ENCODE results near the gene AASDHPPT. TPM values are rescaled to one million over a fixed set of nuclear protein-coding genes. Genes with fewer than 3 reads are reported as not detected.
A peak's percentile ranks its signal among the peaks of the same experiment; 100 is the strongest.

AASDHPPT gene
- total RNA-seq, 2 donors from 2014 or later = 18.9 to 19.1 TPM

GRCh38 chr11:106092446-106092845 is 15.0 kb downstream of the AASDHPPT start:
- Mint-ChIP-seq H3K27me3 (no peaks in the 10 kb centered on the region), H3K27ac (peak overlapping the region; percentile 66), H3K36me3 (ENCODE audit: low read depth) (peaks cover 15% of the 10 kb centered on the region), H3K4me1 (peaks cover 14% of the 10 kb centered on the region), H3K4me3 (no peak overlapping the region)
- no peak for ATAC-seq
- no peaks in the 10 kb centered on the region for H3K9me3 ChIP-seq (ENCODE audit: control insufficient read depth, low read length, poor library complexity, severe bottlenecking)
- no peak for DNase-seq

- DNase-seq = no peak
- Mint-ChIP-seq H3K27ac (no peak overlapping the region), H3K4me3 (no peak overlapping the region), H3K36me3 (ENCODE audit: low read depth) (peaks cover 7% of the 10 kb centered on the region), H3K27me3 (no peaks in the 10 kb centered on the region), H3K4me1 (no peaks in the 10 kb centered on the region)
- no peak for ATAC-seq
- no peaks in the 10 kb centered on the region for H3K9me3 ChIP-seq (ENCODE audit: control insufficient read depth, low read length, poor library complexity, severe bottlenecking)
These were observed 21.6 kb downstream of the AASDHPPT start for GRCh38 chr11:106098893-106099553.

GRCh38 chr11:106101370-106101769 is 23.9 kb downstream of the AASDHPPT start:
- no peak overlapping the region for H3K27ac Mint-ChIP-seq
- H3K9me3 ChIP-seq (ENCODE audit: control insufficient read depth, low read length, poor library complexity, severe bottlenecking) = no peaks in the 10 kb centered on the region
- H3K4me1 Mint-ChIP-seq = no peaks in the 10 kb centered on the region
- H3K36me3 Mint-ChIP-seq (ENCODE audit: low read depth) = peaks cover 5% of the 10 kb centered on the region
- DNase-seq (no peak), ATAC-seq (no peak)
- no peaks in the 10 kb centered on the region for H3K27me3 Mint-ChIP-seq
- no peak overlapping the region for H3K4me3 Mint-ChIP-seq

- H3K27ac Mint-ChIP-seq = no peak overlapping the region
- no peaks in the 10 kb centered on the region for H3K9me3 ChIP-seq (ENCODE audit: control insufficient read depth, low read length, poor library complexity, severe bottlenecking)
- H3K36me3 Mint-ChIP-seq (ENCODE audit: low read depth) = peaks cover 5% of the 10 kb centered on the region
- no peak overlapping the region for H3K4me3 Mint-ChIP-seq
- H3K4me1 Mint-ChIP-seq = no peaks in the 10 kb centered on the region
- no peak for ATAC-seq
- H3K27me3 Mint-ChIP-seq = no peaks in the 10 kb centered on the region
- DNase-seq = no peak
These were observed 24.4 kb downstream of the AASDHPPT start for GRCh38 chr11:106101819-106102218.

- Mint-ChIP-seq H3K36me3 (ENCODE audit: low read depth) (no peaks in the 10 kb centered on the region), H3K27ac (no peak overlapping the region), H3K27me3 (peaks cover 5% of the 10 kb centered on the region), H3K4me1 (no peaks in the 10 kb centered on the region), H3K4me3 (no peak overlapping the region)
- ATAC-seq (no peak), DNase-seq (no peak)
- H3K9me3 ChIP-seq (ENCODE audit: control insufficient read depth, low read length, poor library complexity, severe bottlenecking) = no peaks in the 10 kb centered on the region
These were observed 28.5 kb downstream of the AASDHPPT start for GRCh38 chr11:106105986-106106385.

GRCh38 chr11:106121570-106122320 is 44.3 kb downstream of the AASDHPPT start:
- ATAC-seq = no peak
- Mint-ChIP-seq H3K4me3 (no peak overlapping the region), H3K27ac (no peak overlapping the region), H3K27me3 (peaks cover 17% of the 10 kb centered on the region), H3K36me3 (ENCODE audit: low read depth) (peaks cover 2% of the 10 kb centered on the region), H3K4me1 (no peaks in the 10 kb centered on the region)
- DNase-seq = no peak
- no peaks in the 10 kb centered on the region for H3K9me3 ChIP-seq (ENCODE audit: control insufficient read depth, low read length, poor library complexity, severe bottlenecking)

GRCh38 chr11:106127604-106128003 is 50.1 kb downstream of the AASDHPPT start:
- Mint-ChIP-seq H3K36me3 (ENCODE audit: low read depth) (no peaks in the 10 kb centered on the region), H3K4me1 (no peaks in the 10 kb centered on the region), H3K4me3 (no peak overlapping the region), H3K27me3 (peaks cover 42% of the 10 kb centered on the region), H3K27ac (no peak overlapping the region)
- no peaks in the 10 kb centered on the region for H3K9me3 ChIP-seq (ENCODE audit: control insufficient read depth, low read length, poor library complexity, severe bottlenecking)
- DNase-seq (no peak), ATAC-seq (no peak)

- Mint-ChIP-seq H3K27me3 (peaks cover 47% of the 10 kb centered on the region), H3K27ac (no peak overlapping the region), H3K36me3 (ENCODE audit: low read depth) (no peaks in the 10 kb centered on the region), H3K4me3 (no peak overlapping the region), H3K4me1 (no peaks in the 10 kb centered on the region)
- DNase-seq = no peak
- H3K9me3 ChIP-seq (ENCODE audit: control insufficient read depth, low read length, poor library complexity, severe bottlenecking) = no peaks in the 10 kb centered on the region
- no peak for ATAC-seq
These were observed 51.3 kb downstream of the AASDHPPT start for GRCh38 chr11:106128740-106129139.

GRCh38 chr11:106131998-106132397 is 54.5 kb downstream of the AASDHPPT start:
- ATAC-seq (no peak), DNase-seq (no peak)
- H3K27me3 Mint-ChIP-seq = peaks cover 61% of the 10 kb centered on the region
- H3K27ac Mint-ChIP-seq = no peak overlapping the region
- no peaks in the 10 kb centered on the region for H3K9me3 ChIP-seq (ENCODE audit: control insufficient read depth, low read length, poor library complexity, severe bottlenecking)
- H3K4me3 Mint-ChIP-seq = no peak overlapping the region
- no peaks in the 10 kb centered on the region for H3K4me1 Mint-ChIP-seq
- no peaks in the 10 kb centered on the region for H3K36me3 Mint-ChIP-seq (ENCODE audit: low read depth)

- H3K27me3 Mint-ChIP-seq = peaks cover 56% of the 10 kb centered on the region
- H3K36me3 Mint-ChIP-seq (ENCODE audit: low read depth) = no peaks in the 10 kb centered on the region
- no peaks in the 10 kb centered on the region for H3K4me1 Mint-ChIP-seq
- no peak for ATAC-seq
- DNase-seq = no peak
- H3K27ac Mint-ChIP-seq = no peak overlapping the region
- no peaks in the 10 kb centered on the region for H3K9me3 ChIP-seq (ENCODE audit: control insufficient read depth, low read length, poor library complexity, severe bottlenecking)
- no peak overlapping the region for H3K4me3 Mint-ChIP-seq
These were observed 55.3 kb downstream of the AASDHPPT start for GRCh38 chr11:106132582-106133354.

GRCh38 chr11:106133529-106133928 is 56.1 kb downstream of the AASDHPPT start:
- no peak overlapping the region for H3K4me3 Mint-ChIP-seq
- H3K9me3 ChIP-seq (ENCODE audit: control insufficient read depth, low read length, poor library complexity, severe bottlenecking) = no peaks in the 10 kb centered on the region
- peaks cover 50% of the 10 kb centered on the region for H3K27me3 Mint-ChIP-seq
- H3K27ac Mint-ChIP-seq = no peak overlapping the region
- no peaks in the 10 kb centered on the region for H3K36me3 Mint-ChIP-seq (ENCODE audit: low read depth)
- ATAC-seq (no peak), DNase-seq (no peak)
- H3K4me1 Mint-ChIP-seq = no peaks in the 10 kb centered on the region

GRCh38 chr11:106137061-106137460 is 59.6 kb downstream of the AASDHPPT start:
- H3K4me3 Mint-ChIP-seq = no peak overlapping the region
- no peak for DNase-seq

GRCh38 chr11:106137758-106138157 is 60.3 kb downstream of the AASDHPPT start:
- Mint-ChIP-seq H3K4me3 (no peak overlapping the region), H3K27ac (no peak overlapping the region), H3K27me3 (peaks cover 39% of the 10 kb centered on the region), H3K36me3 (ENCODE audit: low read depth) (no peaks in the 10 kb centered on the region), H3K4me1 (no peaks in the 10 kb centered on the region)
- peaks cover 2% of the 10 kb centered on the region for H3K9me3 ChIP-seq (ENCODE audit: control insufficient read depth, low read length, poor library complexity, severe bottlenecking)
- ATAC-seq (no peak), DNase-seq (no peak)

More at GRCh38 chr11:106137061-106137460, 59.6 kb downstream of the AASDHPPT start:
- no peak for ATAC-seq
- Mint-ChIP-seq H3K4me1 (no peaks in the 10 kb centered on the region), H3K27me3 (peaks cover 43% of the 10 kb centered on the region), H3K27ac (no peak overlapping the region), H3K36me3 (ENCODE audit: low read depth) (no peaks in the 10 kb centered on the region)
- no peaks in the 10 kb centered on the region for H3K9me3 ChIP-seq (ENCODE audit: control insufficient read depth, low read length, poor library complexity, severe bottlenecking)

Data from T-helper 17 cell (primary cell).